Adrenal gland (tissue), 5 donors: ENCODE data around the gene SMG6.

ENCODE experiments used
- CTCF ChIP-seq, 6 experiments: fragments of 450-650 bp in 4 of 6; fragments of 200-600 bp in 2 of 6; sonication (generic) in 1 of 6; IDR thresholded peaks; 1 replicate in 5 of 6; 2 replicates in 1 of 6; pipeline versions ENCODE4 v1.5.1 to v1.8.0; 2016 to 2021; ENCODE audit warnings: antibody characterized with exemption in 6 of 6, mild to moderate bottlenecking in 2 of 6, moderate library complexity in 1 of 6
- POLR2A ChIP-seq, 2 donors: fragments of 450-650 bp; IDR thresholded peaks; one replicate each; pipeline ENCODE4 v1.6.1; 2017; ENCODE audit warnings: antibody characterized with exemption in 2 of 2, mild to moderate bottlenecking in 2 of 2, moderate library complexity in 1 of 2
- donor health status: DM: no; HTN: no; CAD: no.

- TF ChIP-seq CTCF (IDR thresholded peaks at IDR 0.05) (no peak), POLR2A (IDR thresholded peaks at IDR 0.05) (no peak)
These were observed 210.2 kb downstream of the SMG6 start for GRCh38 chr17:2093349-2093748.
